ENCODE results near the gene USP15. TPM values are rescaled to one million over a fixed set of nuclear protein-coding genes. Genes with fewer than 3 reads are reported as not detected.
"Not testable (repeated sequence)": the region's sequence is repeated elsewhere in the genome, so short reads cannot be mapped to it uniquely, and the experiment has no call there.

USP15 gene
- total RNA-seq, 2 donors from 2014 or later, result 27.9 to 29.1 TPM

DNA sequence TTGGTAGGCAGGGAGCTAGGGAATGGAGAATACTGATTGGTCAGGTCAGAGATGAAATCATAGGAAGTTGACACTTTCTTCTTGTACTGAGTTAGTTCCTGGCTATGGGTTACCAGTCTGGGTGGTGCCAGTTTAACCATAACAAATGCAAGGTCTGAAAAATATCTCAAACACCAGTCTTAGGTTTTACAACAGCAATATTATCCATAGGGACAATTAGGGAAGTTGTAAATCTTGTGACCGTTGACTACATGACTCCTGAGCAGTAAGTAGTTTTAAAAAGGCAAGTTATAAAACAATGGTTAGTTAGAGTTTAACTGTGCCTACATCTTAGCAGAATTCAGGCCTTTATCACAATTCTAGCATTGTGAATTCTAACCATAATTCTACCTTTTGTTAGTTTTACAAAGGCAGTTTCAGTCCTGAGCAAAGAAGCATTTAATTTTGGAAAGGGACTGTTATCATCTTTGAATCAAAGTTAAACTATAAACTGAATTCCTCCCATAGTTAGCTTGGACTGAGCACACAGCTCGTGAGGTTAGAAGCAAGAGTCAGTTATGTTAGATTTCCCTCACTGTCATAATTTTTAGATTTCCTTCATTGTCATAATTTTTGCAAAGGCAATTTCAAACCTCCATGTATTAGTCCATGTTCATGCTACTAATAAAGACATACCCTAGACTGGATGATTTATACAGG, 186.7 kb downstream of the USP15 start:
- Histone ChIP-seq H3K4me1 (ENCODE audit: control insufficient read depth, insufficient read depth, low read length) (no peaks in the 10 kb centered on the region), H3K4me3 (ENCODE audit: low read length) (no peak overlapping the region), H3K9ac (ENCODE audit: extremely low read depth, low read length, poor library complexity, severe bottlenecking) (no peak overlapping the region), H3K27ac (ENCODE audit: low read depth, low read length) (no peak overlapping the region), H3K36me3 (ENCODE audit: control insufficient read depth, insufficient read depth, low read length) (no peaks in the 10 kb centered on the region), H3K9me3 (ENCODE audit: control insufficient read depth, low read length) (peaks cover 11% of the 10 kb centered on the region), H3K27me3 (ENCODE audit: control insufficient read depth, insufficient read depth, low read length, poor library complexity, severe bottlenecking) (no peaks in the 10 kb centered on the region)
- Mint-ChIP-seq H3K4me3 (no peak overlapping the region), H3K27ac (no peak overlapping the region), H3K27me3 (ENCODE audit: insufficient read depth) (peaks cover 11% of the 10 kb centered on the region), H3K36me3 (ENCODE audit: low read depth) (no peaks in the 10 kb centered on the region), H3K4me1 (no peaks in the 10 kb centered on the region), H3K9me3 (peaks cover 6% of the 10 kb centered on the region)
- DNase-seq, result no peak
- WGBS, 2 experiments (ENCODE audit: insufficient coverage in 1 of 2, insufficient read length in 1 of 2), result 60 to 96% methylated on average over 1 to 2 of the region's 2 CpGs
- TF ChIP-seq, protein P1, sequence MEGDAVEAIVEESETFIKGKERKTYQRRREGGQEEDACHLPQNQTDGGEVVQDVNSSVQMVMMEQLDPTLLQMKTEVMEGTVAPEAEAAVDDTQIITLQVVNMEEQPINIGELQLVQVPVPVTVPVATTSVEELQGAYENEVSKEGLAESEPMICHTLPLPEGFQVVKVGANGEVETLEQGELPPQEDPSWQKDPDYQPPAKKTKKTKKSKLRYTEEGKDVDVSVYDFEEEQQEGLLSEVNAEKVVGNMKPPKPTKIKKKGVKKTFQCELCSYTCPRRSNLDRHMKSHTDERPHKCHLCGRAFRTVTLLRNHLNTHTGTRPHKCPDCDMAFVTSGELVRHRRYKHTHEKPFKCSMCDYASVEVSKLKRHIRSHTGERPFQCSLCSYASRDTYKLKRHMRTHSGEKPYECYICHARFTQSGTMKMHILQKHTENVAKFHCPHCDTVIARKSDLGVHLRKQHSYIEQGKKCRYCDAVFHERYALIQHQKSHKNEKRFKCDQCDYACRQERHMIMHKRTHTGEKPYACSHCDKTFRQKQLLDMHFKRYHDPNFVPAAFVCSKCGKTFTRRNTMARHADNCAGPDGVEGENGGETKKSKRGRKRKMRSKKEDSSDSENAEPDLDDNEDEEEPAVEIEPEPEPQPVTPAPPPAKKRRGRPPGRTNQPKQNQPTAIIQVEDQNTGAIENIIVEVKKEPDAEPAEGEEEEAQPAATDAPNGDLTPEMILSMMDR (conservative IDR thresholded peaks at IDR 0.05), result no peak

DNA sequence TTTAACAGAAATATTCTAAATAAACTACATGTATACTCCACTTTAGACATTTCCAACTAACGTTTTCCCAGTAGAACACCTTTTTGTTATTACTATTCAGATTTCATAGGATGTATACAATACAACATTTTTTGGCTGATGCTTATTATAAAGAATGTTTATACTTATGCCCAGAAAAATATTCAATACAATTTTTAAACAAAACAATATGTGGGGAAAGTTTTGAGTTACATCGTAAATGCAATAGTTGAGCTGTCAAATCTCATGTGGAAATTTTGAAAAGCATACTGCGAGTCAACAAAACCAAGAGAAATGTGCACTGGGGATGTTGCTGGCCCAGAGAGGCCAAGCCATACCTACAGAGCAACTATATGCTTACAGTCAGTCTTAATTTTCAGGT, 188.2 kb downstream of the USP15 start:
- WGBS, 2 experiments (ENCODE audit: insufficient coverage in 1 of 2, insufficient read length in 1 of 2), result 83% methylated on average over 3 of the region's 3 CpGs; no CpG with 5 or more reads in 1 of the 2 experiments
- Mint-ChIP-seq H3K27me3 (ENCODE audit: insufficient read depth) (peaks cover 9% of the 10 kb centered on the region), H3K4me3 (no peak overlapping the region), H3K4me1 (no peaks in the 10 kb centered on the region), H3K27ac (no peak overlapping the region), H3K9me3 (no peaks in the 10 kb centered on the region), H3K36me3 (ENCODE audit: low read depth) (no peaks in the 10 kb centered on the region)
- TF ChIP-seq, protein P1 (conservative IDR thresholded peaks at IDR 0.05), result no peak
- Histone ChIP-seq H3K27ac (ENCODE audit: low read depth, low read length) (no peak overlapping the region), H3K27me3 (ENCODE audit: control insufficient read depth, insufficient read depth, low read length, poor library complexity, severe bottlenecking) (no peaks in the 10 kb centered on the region), H3K4me1 (ENCODE audit: control insufficient read depth, insufficient read depth, low read length) (no peaks in the 10 kb centered on the region), H3K4me3 (ENCODE audit: low read length) (no peak overlapping the region), H3K36me3 (ENCODE audit: control insufficient read depth, insufficient read depth, low read length) (no peaks in the 10 kb centered on the region), H3K9me3 (ENCODE audit: control insufficient read depth, low read length) (peaks cover 11% of the 10 kb centered on the region), H3K9ac (ENCODE audit: extremely low read depth, low read length, poor library complexity, severe bottlenecking) (no peak overlapping the region)
- no peak for DNase-seq

DNA sequence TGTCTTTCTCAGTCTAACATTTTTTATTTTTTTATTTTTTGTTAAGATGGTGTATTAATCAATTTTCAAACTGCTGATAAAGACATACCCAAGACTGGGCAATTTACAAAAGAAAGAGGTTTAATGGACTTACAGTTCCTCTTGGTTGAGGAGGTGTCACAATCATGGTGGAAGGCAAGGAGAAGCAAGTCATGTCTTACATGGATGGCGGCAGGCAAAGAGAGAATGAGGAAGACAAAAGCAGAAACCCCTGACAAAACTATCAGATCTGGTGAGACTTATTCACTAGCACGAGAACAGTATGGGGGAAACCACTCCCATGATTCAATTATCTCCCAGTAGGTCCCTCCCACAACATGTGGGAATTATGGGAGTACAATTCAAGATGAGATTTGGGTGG, 195.2 kb downstream of the USP15 start:
- Mint-ChIP-seq H3K27me3 (ENCODE audit: insufficient read depth) (peaks cover 12% of the 10 kb centered on the region), H3K9me3 (peaks cover 11% of the 10 kb centered on the region)
- DNase-seq; H3K4me1 Mint-ChIP-seq; H3K27ac ChIP-seq (ENCODE audit: low read depth, low read length); H3K36me3 Mint-ChIP-seq (ENCODE audit: low read depth); H3K36me3 ChIP-seq (ENCODE audit: control insufficient read depth, insufficient read depth, low read length); H3K27me3 ChIP-seq (ENCODE audit: control insufficient read depth, insufficient read depth, low read length, poor library complexity, severe bottlenecking); H3K4me1 ChIP-seq (ENCODE audit: control insufficient read depth, insufficient read depth, low read length); H3K9me3 ChIP-seq (ENCODE audit: control insufficient read depth, low read length); H3K4me3 ChIP-seq (ENCODE audit: low read length); H3K27ac Mint-ChIP-seq; H3K9ac ChIP-seq (ENCODE audit: extremely low read depth, low read length, poor library complexity, severe bottlenecking); H3K4me3 Mint-ChIP-seq: not testable (repeated sequence)
- WGBS, 2 experiments (ENCODE audit: insufficient coverage in 1 of 2, insufficient read length in 1 of 2), result 59 to 64% methylated on average over 2 of the region's 2 CpGs

DNA sequence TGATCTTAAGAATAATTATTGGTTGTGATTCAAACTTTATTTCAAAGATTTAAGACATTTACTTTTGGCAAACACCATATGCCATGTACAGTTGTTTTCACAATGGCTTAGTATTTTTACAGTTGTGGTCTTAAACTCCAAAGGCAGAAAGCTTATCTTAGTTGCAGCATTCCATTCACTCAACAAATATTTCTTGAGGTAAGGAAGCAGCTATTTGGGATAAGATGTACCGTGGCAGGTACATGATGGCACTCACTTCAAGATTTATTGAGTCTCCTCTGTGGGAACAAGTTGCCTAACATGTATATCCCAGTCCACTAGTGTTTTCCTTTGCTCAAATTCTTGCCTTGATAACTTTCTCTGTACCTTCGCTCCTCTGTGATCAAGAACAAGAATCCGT, 198.4 kb downstream of the USP15 start:
- no peaks in the 10 kb centered on the region for H3K4me1 Mint-ChIP-seq
- no peak overlapping the region for H3K27ac Mint-ChIP-seq
- H3K27me3 Mint-ChIP-seq (ENCODE audit: insufficient read depth), result peaks cover 8% of the 10 kb centered on the region
- no peak overlapping the region for H3K4me3 ChIP-seq (ENCODE audit: low read length)
- H3K36me3 Mint-ChIP-seq (ENCODE audit: low read depth), result no peaks in the 10 kb centered on the region
- 97 to 100% methylated on average over 1 to 3 of the region's 3 CpGs for WGBS, 2 experiments (ENCODE audit: insufficient coverage in 1 of 2, insufficient read length in 1 of 2)
- H3K9ac ChIP-seq (ENCODE audit: extremely low read depth, low read length, poor library complexity, severe bottlenecking), result no peak overlapping the region
- H3K9me3 Mint-ChIP-seq, result peaks cover 29% of the 10 kb centered on the region
- TF ChIP-seq, protein P1 (conservative IDR thresholded peaks at IDR 0.05), result no peak
- no peak for DNase-seq
- no peak overlapping the region for H3K27ac ChIP-seq (ENCODE audit: low read depth, low read length)
- no peak overlapping the region for H3K4me3 Mint-ChIP-seq
- no peaks in the 10 kb centered on the region for H3K36me3 ChIP-seq (ENCODE audit: control insufficient read depth, insufficient read depth, low read length)
- H3K9me3 ChIP-seq (ENCODE audit: control insufficient read depth, low read length), result peaks cover 26% of the 10 kb centered on the region
- H3K27me3 ChIP-seq (ENCODE audit: control insufficient read depth, insufficient read depth, low read length, poor library complexity, severe bottlenecking), result no peaks in the 10 kb centered on the region
- no peaks in the 10 kb centered on the region for H3K4me1 ChIP-seq (ENCODE audit: control insufficient read depth, insufficient read depth, low read length)

Measured in endodermal cell (in vitro differentiated cells).